IMR-90 (cell line): Measurements from ENCODE around the gene TMPRSS11E. TPM values are rescaled to one million over a fixed set of nuclear protein-coding genes. Genes with fewer than 3 reads are reported as not detected.
"Not testable (repeated sequence)": the region's sequence is repeated elsewhere in the genome, so short reads cannot be mapped to it uniquely, and the experiment has no call there.

ENCODE experiments used
- ATAC-seq: fragments of 200-7000 bp; cut with Tn5 transposase; 2 replicates; pipeline ENCODE4 v1.9.1; 2020; ENCODE audit warnings: low read depth, mild to moderate bottlenecking, moderate library complexity
- BruUV-seq: library from RNA; stranded (reverse); fragments of 400-500 nt; replicated peaks from 2 replicates; lab custom pipeline; 2021; lab: Mats Ljungman, UMichigan
- CTCF ChIA-PET: fragments of 300-600 bp; formaldehyde crosslinking; extraction: SDS; loops from one replicate; lab custom pipeline; 2021; ENCODE audit warnings: antibody characterized with exemption; lab: Yijun Ruan, JAX
- POLR2A ChIA-PET: fragments of 300-600 bp; sonication (Branson Sonifier 250); formaldehyde crosslinking; loops from one replicate; lab custom pipeline; 2022; ENCODE audit warnings: antibody characterized with exemption; ENCODE audit not compliant: unreplicated experiment; lab: Charles Lee
- DNase-seq: peaks from one replicate; pipeline ENCODE4 v3.0.0; 2013
- H2AFZ ChIP-seq: replicated peaks from 2 replicates; pipeline ENCODE3; 2013; ENCODE audit warnings: low read length, mild to moderate bottlenecking; ENCODE audit not compliant: poor library complexity
- H2AK5ac ChIP-seq: 2 replicates; pipeline ENCODE4 v1.6.1; 2013; ENCODE audit warnings: low read depth, low read length, inconsistent platforms
- H2AK9ac ChIP-seq: replicated peaks from 2 replicates; pipeline ENCODE3; 2013; ENCODE audit warnings: mild to moderate bottlenecking, low read depth, low read length, moderate library complexity; ENCODE audit not compliant: poor library complexity
- H2BK120ac ChIP-seq: 2 replicates; pipeline ENCODE4 v1.6.1; 2013; ENCODE audit warnings: low read depth, low read length, inconsistent platforms
- H2BK15ac ChIP-seq: 3 replicates; pipeline ENCODE4 v1.6.1; 2013; ENCODE audit warnings: low read depth, low read length, inconsistent platforms
- H2BK20ac ChIP-seq: 2 replicates; pipeline ENCODE4 v1.6.1; 2013; ENCODE audit warnings: low read depth, mild to moderate bottlenecking, inconsistent platforms, low read length, moderate library complexity
- H2BK5ac ChIP-seq: 2 replicates; pipeline ENCODE4 v1.6.1; 2013; ENCODE audit warnings: mild to moderate bottlenecking, low read depth, low read length, inconsistent platforms; ENCODE audit not compliant: poor library complexity, severe bottlenecking
- H3K14ac ChIP-seq: replicated peaks from 2 replicates; pipeline ENCODE4 v1.6.1; 2013; ENCODE audit warnings: low read depth, low read length, inconsistent platforms
- H3K18ac ChIP-seq: 2 replicates; pipeline ENCODE4 v1.6.1; 2013; ENCODE audit warnings: low read depth, low read length, control low read depth
- H3K23ac ChIP-seq: 2 replicates; pipeline ENCODE4 v1.6.1; 2013; ENCODE audit warnings: low read depth, low read length, inconsistent platforms
- H3K27ac ChIP-seq: 2 replicates; pipeline ENCODE4 v1.5.1; 2013; ENCODE audit warnings: mild to moderate bottlenecking, control low read depth, low read length; ENCODE audit not compliant: insufficient read depth
- H3K27me3 ChIP-seq: 2 replicates; pipeline ENCODE4 v1.6.1; 2013; ENCODE audit warnings: low read length; ENCODE audit not compliant: control insufficient read depth, insufficient read depth
- H3K36me3 ChIP-seq: 2 replicates; pipeline ENCODE4 v1.6.1; 2013; ENCODE audit warnings: low read length, mixed read lengths; ENCODE audit not compliant: control insufficient read depth, insufficient read depth
- H3K4ac ChIP-seq: 2 replicates; pipeline ENCODE4 v1.6.1; 2013; ENCODE audit warnings: low read depth, low read length, inconsistent platforms
- H3K4me1 ChIP-seq: 2 replicates; pipeline ENCODE4 v1.6.1; 2013; ENCODE audit warnings: low read length, mixed read lengths; ENCODE audit not compliant: control insufficient read depth, insufficient read depth
- H3K4me2 ChIP-seq: 2 replicates; pipeline ENCODE4 v1.6.1; 2013; ENCODE audit warnings: low read depth, mild to moderate bottlenecking, control low read depth, low read length, moderate library complexity
- H3K4me3 ChIP-seq: 2 replicates; pipeline ENCODE4 v1.5.1; 2013; ENCODE audit warnings: low read depth, mild to moderate bottlenecking, control low read depth, low read length, moderate library complexity; ENCODE audit not compliant: insufficient read depth
- H3K56ac ChIP-seq: 2 replicates; pipeline ENCODE4 v1.6.1; 2013; ENCODE audit warnings: low read length, inconsistent platforms; ENCODE audit not compliant: insufficient read depth; ENCODE audit errors: extremely low read depth
- H3K79me1 ChIP-seq, 2 experiments: 2 replicates each; pipeline ENCODE4 v1.6.1; 2013; ENCODE audit warnings: low read length in 2 of 2, inconsistent platforms in 1 of 2, low read depth in 1 of 2
- H3K9ac ChIP-seq: 2 replicates; pipeline ENCODE4 v1.6.1; 2013; ENCODE audit warnings: low read depth, low read length, control low read depth
- H3K9me1 ChIP-seq: 2 replicates; pipeline ENCODE4 v1.6.1; 2013; ENCODE audit warnings: low read length, inconsistent platforms; ENCODE audit not compliant: insufficient read depth
- H3K9me3 ChIP-seq: 2 replicates; pipeline ENCODE4 v1.6.1; 2013; ENCODE audit warnings: low read length; ENCODE audit not compliant: control insufficient read depth, insufficient read depth
- H4K20me1 ChIP-seq: 2 replicates; pipeline ENCODE4 v1.6.1; 2013; ENCODE audit warnings: low read length, inconsistent platforms; ENCODE audit not compliant: insufficient read depth
- H4K5ac ChIP-seq: 2 replicates; pipeline ENCODE4 v1.6.1; 2013; ENCODE audit warnings: mild to moderate bottlenecking, low read depth, low read length, control low read depth
- H4K8ac ChIP-seq, 2 experiments: 2 replicates each; pipeline ENCODE4 v1.6.1; 2013; ENCODE audit warnings: low read depth in 2 of 2, low read length in 2 of 2, control low read depth in 1 of 2, inconsistent platforms in 1 of 2
- H4K91ac ChIP-seq: 2 replicates; pipeline ENCODE4 v1.6.1; 2013; ENCODE audit warnings: low read depth, low read length, inconsistent platforms; ENCODE audit not compliant: insufficient read depth
- WGBS, 2 experiments: methylation state at CpG; one replicate each; pipeline versions ENCODE4 v1.1.5 to v1.1.7; 2013; ENCODE audit warnings: missing lambda C conversion rate in 2 of 2; ENCODE audit not compliant: insufficient read length in 1 of 2; ENCODE audit errors: extremely low coverage in 2 of 2; 5-methylcytosine and 5-hydroxymethylcytosine counted together
- dilution Hi-C: fragments of 300-500 bp; cut with HindIII; formaldehyde crosslinking; loops from one replicate; pipeline ENCODE4 v1.14.3; 2018; ENCODE audit warnings: low sequenced_read_pairs; ENCODE audit not compliant: unreplicated experiment
- in situ Hi-C: fragments of 300-500 bp; cut with MboI; formaldehyde crosslinking; loops from 3 replicates; pipeline ENCODE4 v1.14.3; 2019; ENCODE audit warnings: low sequenced_read_pairs, inconsistent platforms, mixed read lengths
- intact Hi-C: fragments of 100-400 bp; cut with micrococcal nuclease; formaldehyde crosslinking; loops from 2 replicates; pipeline ENCODE4 v1.10.0; 2022
- polyA plus RNA-seq, 3 experiments: library from polyadenylated mRNA; depleted of rRNA; stranded (reverse); fragments of >200 nt; gene quantifications; 2 replicates each; pipeline ENCODE4 v1.2.3, GENCODE V29; 2012; ENCODE audit warnings: low replicate concordance in 1 of 3
- total RNA-seq: library from RNA; depleted of rRNA; stranded (reverse); fragments of >200 nt; gene quantifications from 2 replicates; pipeline ENCODE4 v1.2.3, GENCODE V29; 2012; rRNA removed

The TMPRSS11E gene
- total and polyA plus RNA-seq, 2 of the 4 experiments (the other 2 are of a cell fraction) = not detected

DNA sequence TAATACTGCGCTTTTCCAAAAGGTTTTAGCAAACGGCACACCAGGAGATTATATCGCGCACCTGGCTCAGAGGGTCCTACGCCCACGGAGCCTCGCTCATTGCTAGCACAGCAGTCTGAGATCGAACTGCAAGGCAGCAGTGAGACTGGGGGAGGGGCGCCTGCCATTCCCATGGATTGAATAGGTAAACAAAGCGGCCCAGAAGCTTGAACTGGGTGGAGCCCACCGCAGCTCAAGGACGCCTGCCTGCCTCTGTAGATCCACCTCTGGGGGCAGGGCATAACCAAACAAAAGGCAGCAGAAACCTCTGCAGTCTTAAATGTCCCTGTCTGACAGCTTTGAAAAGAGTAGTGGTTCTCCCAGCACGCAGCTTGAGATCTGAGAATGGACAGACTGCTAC is 95.5 kb downstream of the TMPRSS11E start:
- DNase-seq, H3K4me1 ChIP-seq, intact Hi-C loops, H3K56ac ChIP-seq, H3K9me1 ChIP-seq, POLR2A ChIA-PET, H2AK9ac ChIP-seq, H4K20me1 ChIP-seq, H3K14ac ChIP-seq, in situ Hi-C loops, ATAC-seq, H3K23ac ChIP-seq, H4K5ac ChIP-seq, H3K27me3 ChIP-seq, CTCF ChIA-PET, H2BK120ac ChIP-seq, H4K91ac ChIP-seq, H3K18ac ChIP-seq, H3K9ac ChIP-seq, H3K4ac ChIP-seq, H2AFZ ChIP-seq, H3K79me1 ChIP-seq, H3K9me3 ChIP-seq, H3K4me2 ChIP-seq, H3K27ac ChIP-seq, H2AK5ac ChIP-seq, H4K8ac ChIP-seq, H3K36me3 ChIP-seq, BruUV-seq, H2BK20ac ChIP-seq, H2BK5ac ChIP-seq, dilution Hi-C loops, H2BK15ac ChIP-seq, H3K4me3 ChIP-seq: not testable (repeated sequence)
- no CpG with 5 or more reads among the region's 13 CpGs for WGBS, 2 experiments

Other genes starting within 250 kb of the TMPRSS11E start
- gene TMPRSS11B, start 201.8 kb upstream of the TMPRSS11E start, total RNA-seq = not detected in 2 replicates
- not detected in 2 replicates for gene TMPRSS11B, start 201.8 kb upstream of the TMPRSS11E start, polyA plus RNA-seq (2012; rRNA removed)
- gene YTHDC1, start 97.4 kb upstream of the TMPRSS11E start, total RNA-seq = 31.9 and 43.9 TPM in 2 replicates
- gene YTHDC1, start 97.4 kb upstream of the TMPRSS11E start, polyA plus RNA-seq (2012; rRNA removed) = 24.0 and 32.7 TPM in 2 replicates
- gene UGT2B17, start 128.9 kb downstream of the TMPRSS11E start, total RNA-seq = not detected in 2 replicates
- gene UGT2B17, start 128.9 kb downstream of the TMPRSS11E start, polyA plus RNA-seq (2012; rRNA removed) = not detected in 2 replicates
- gene UGT2B15, start 223.2 kb downstream of the TMPRSS11E start, total RNA-seq = not detected in 2 replicates
- gene UGT2B15, start 223.2 kb downstream of the TMPRSS11E start, polyA plus RNA-seq (2012; rRNA removed) = not detected in 2 replicates